Epithelial cell of proximal tubule (primary cell): ENCODE data around the gene FOXA3. TPM values are rescaled to one million over a fixed set of nuclear protein-coding genes. Genes with fewer than 3 reads are reported as not detected.
"Not testable (repeated sequence)": the region's sequence is repeated elsewhere in the genome, so short reads cannot be mapped to it uniquely, and the experiment has no call there.

Experiments used
- DNase-seq: peaks from one replicate; pipeline ENCODE4 v3.0.0-alpha.2; 2011; ENCODE audit warnings: low read depth
- H3K4me3 ChIP-seq: 2 replicates; pipeline ENCODE4 v1.5.1; 2011; ENCODE audit warnings: low read depth, mild to moderate bottlenecking, low read length
- CTCF ChIP-seq: conservative IDR thresholded peaks from 2 replicates; pipeline ENCODE4 v1.5.1; 2012; ENCODE audit warnings: low read depth, mild to moderate bottlenecking, low read length
- total RNA-seq: library from RNA; depleted of rRNA; stranded (reverse); fragments of >200 nt; gene quantifications from 2 replicates; pipeline ENCODE4 v1.2.3, GENCODE V29; 2015

FOXA3 gene
- total RNA-seq, 1 donor from 2014 or later, result 2.8 TPM

GRCh38 chr19:45863335-45863839, 739 bp upstream of the FOXA3 start:
- peak overlapping the region; percentile 70 for H3K4me3 ChIP-seq
- no peak for TF ChIP-seq CTCF
- no peak for DNase-seq

- no peak for DNase-seq
- peak overlapping the region; percentile 70 for H3K4me3 ChIP-seq
- no peak for TF ChIP-seq CTCF
Observed at GRCh38 chr19:45864629-45865082, 530 bp downstream of the FOXA3 start.

- no peak for TF ChIP-seq CTCF
- peak overlapping the region; percentile 70 for H3K4me3 ChIP-seq
- DNase-seq, result no peak
Observed at GRCh38 chr19:45865269-45865948, 1.3 kb downstream of the FOXA3 start.

GRCh38 chr19:45866400-45867176, 2.5 kb downstream of the FOXA3 start:
- TF ChIP-seq CTCF, result no peak
- no peak for DNase-seq

GRCh38 chr19:45867241-45867640, 3.1 kb downstream of the FOXA3 start:
- not testable (repeated sequence) for DNase-seq, H3K4me3 ChIP-seq

More at GRCh38 chr19:45866400-45867176, 2.5 kb downstream of the FOXA3 start:
- H3K4me3 ChIP-seq, result no peak overlapping the region

GRCh38 chr19:45870798-45871197, 6.7 kb downstream of the FOXA3 start:
- no peak for DNase-seq
- no peak for TF ChIP-seq CTCF
- H3K4me3 ChIP-seq, result no peak overlapping the region

- DNase-seq, result no peak
- no peak overlapping the region for H3K4me3 ChIP-seq
- no peak for TF ChIP-seq CTCF
Observed at GRCh38 chr19:45872095-45872919, 8.2 kb downstream of the FOXA3 start.
